K562 (cell line): Measurements from ENCODE around the gene TCF3. TPM values are rescaled to one million over a fixed set of nuclear protein-coding genes. Genes with fewer than 3 reads are reported as not detected.

Experiments
- ATAC-seq: fragments of 200-7000 bp; cut with Tn5 transposase; 3 replicates; pipeline ENCODE4 v1.9.1; 2020; ENCODE audit warnings: moderate library complexity
- BruUV-seq: library from RNA; stranded (reverse); fragments of 400-500 nt; replicated peaks from 2 replicates; lab custom pipeline; 2021; lab: Mats Ljungman, UMichigan
- CTCF ChIA-PET: fragments of 300-600 bp; formaldehyde crosslinking; extraction: SDS; loops from one replicate; lab custom pipeline; 2021; ENCODE audit warnings: low intra/inter-chr PET ratio; lab: Yijun Ruan, JAX
- POLR2A ChIA-PET: fragments of 300-600, 350-650 bp; sonication (Branson Sonifier 250); formaldehyde crosslinking; extraction: SDS; loops from one replicate; lab custom pipeline; 2021; ENCODE audit warnings: antibody characterized with exemption, inconsistent platforms; lab: Yijun Ruan, JAX
- DNase-seq, 4 experiments: peaks; one replicate each; pipeline versions ENCODE4 v3.0.0 to v3.0.0-alpha.2; 2011 to 2018; ENCODE audit warnings: low spot score in 3 of 4, mixed read lengths in 3 of 4; ENCODE audit errors: extremely low read depth in 1 of 4
- FAIRE-seq: peaks from 2 replicates; lab custom pipeline; 2011; peaks lifted over from hg19 to GRCh38; lab: Jason Lieb, UNC
- H2AFZ ChIP-seq: 2 replicates; pipeline ENCODE4 v1.6.0; 2011; ENCODE audit warnings: low read depth, low read length, control low read depth, inconsistent platforms
- H3K27ac ChIP-seq: fragments of 200-600 bp; 3 replicates; pipeline ENCODE4 v1.8.0; 2011; ENCODE audit warnings: low read depth, mild to moderate bottlenecking, control low read depth, inconsistent platforms, low read length, moderate library complexity, mixed read lengths; ENCODE audit errors: extremely low read depth
- H3K27me3 ChIP-seq, 2 experiments: fragments of 300-600 bp in 1 of 2; 2 replicates in 1 of 2; 3 replicates in 1 of 2; pipeline versions ENCODE4 v1.6.0 to v1.8.0; 2011; ENCODE audit warnings: inconsistent platforms in 2 of 2, low read length in 2 of 2, mild to moderate bottlenecking in 1 of 2, mixed read lengths in 1 of 2, moderate library complexity in 1 of 2; ENCODE audit not compliant: control insufficient read depth in 2 of 2, insufficient read depth in 2 of 2
- H3K36me3 ChIP-seq: fragments of 300-600 bp; 3 replicates; pipeline ENCODE4 v1.8.0; 2011; ENCODE audit warnings: mild to moderate bottlenecking, low read length, inconsistent platforms; ENCODE audit not compliant: control insufficient read depth, insufficient read depth
- H3K4me1 ChIP-seq, 2 experiments: fragments of 200-600 bp in 1 of 2; replicated peaks in 1 of 2; 2 replicates in 1 of 2; 3 replicates in 1 of 2; pipeline versions ENCODE4 v1.5.1 to v1.8.0; 2011; ENCODE audit warnings: inconsistent platforms in 2 of 2, low read length in 2 of 2, mild to moderate bottlenecking in 1 of 2, mixed read lengths in 1 of 2, moderate library complexity in 1 of 2; ENCODE audit not compliant: control insufficient read depth in 2 of 2, insufficient read depth in 2 of 2
- H3K4me2 ChIP-seq: 2 replicates; pipeline ENCODE4 v1.6.1; 2011; ENCODE audit warnings: low read length, control low read depth, inconsistent platforms, mixed read lengths; ENCODE audit not compliant: insufficient read depth
- H3K4me3 ChIP-seq: fragments of 200-600 bp; sonication (generic), shearing (Covaris generic); 2 replicates; pipeline ENCODE4 v1.5.1; 2016; ENCODE audit warnings: control low read depth, inconsistent platforms
- H3K79me2 ChIP-seq: fragments of 200-600 bp; 3 replicates; pipeline ENCODE4 v1.8.0; 2011; ENCODE audit warnings: low read length, inconsistent platforms; ENCODE audit not compliant: control insufficient read depth, insufficient read depth
- H3K9ac ChIP-seq, 2 experiments: 2 replicates each; pipeline versions ENCODE4 v1.6.0 to v1.6.1; 2011; ENCODE audit warnings: low read depth in 2 of 2, low read length in 2 of 2, control low read depth in 1 of 2, inconsistent platforms in 1 of 2, mild to moderate bottlenecking in 1 of 2, mixed read lengths in 1 of 2; ENCODE audit not compliant: insufficient read depth in 1 of 2
- H3K9me1 ChIP-seq: one replicate; pipeline ENCODE4 v1.6.0; 2011; ENCODE audit warnings: inconsistent platforms, mild to moderate bottlenecking, low read length, moderate library complexity; ENCODE audit not compliant: control insufficient read depth, insufficient read depth
- H3K9me3 ChIP-seq: replicated peaks from 2 replicates; pipeline ENCODE4 v1.5.1; 2011; ENCODE audit warnings: low read depth, low read length, inconsistent platforms; ENCODE audit not compliant: control insufficient read depth, insufficient read depth
- H4K20me1 ChIP-seq: replicated peaks from 2 replicates; pipeline ENCODE4 v1.6.1; 2011; ENCODE audit warnings: low read length, inconsistent platforms, mixed read lengths; ENCODE audit not compliant: control insufficient read depth, insufficient read depth
- CXXC5 ChIP-seq: fragments of 250-450 bp; sonication (Bioruptor Pico); IDR thresholded peaks from 2 replicates; pipeline ENCODE4 v1.8.0; 2022; ENCODE audit warnings: inconsistent platforms, mild to moderate bottlenecking, moderate library complexity
- NELFE ChIP-seq: IDR thresholded peaks from 2 replicates; pipeline ENCODE4 v1.6.1; 2011; ENCODE audit warnings: mild to moderate bottlenecking; ENCODE audit not compliant: insufficient read depth, insufficient read length
- NEUROD1 ChIP-seq: fragments of 150-350 bp; IDR thresholded peaks from 2 replicates; pipeline ENCODE4 v1.6.1; 2014; ENCODE audit warnings: borderline replicate concordance, low read length, low read depth; ENCODE audit not compliant: partially characterized antibody
- POLR2G ChIP-seq: fragments of 200-400 bp; formaldehyde crosslinking; IDR thresholded peaks from 2 replicates; pipeline ENCODE4 v1.6.1; 2017; ENCODE audit warnings: low read depth, mild to moderate bottlenecking, antibody characterized with exemption, low read length, moderate library complexity
- RBFOX2 ChIP-seq: fragments of 200-400 bp; formaldehyde crosslinking; IDR thresholded peaks from 2 replicates; pipeline ENCODE4 v1.6.1; 2017; ENCODE audit warnings: low read depth, mild to moderate bottlenecking, low read length, moderate library complexity
- WGBS: fragments of 100-300 bp; shearing (Covaris generic); methylation state at CpG from one replicate; pipeline ENCODE4 v1.1.6; 2016; ENCODE audit warnings: low coverage, mixed read lengths; ENCODE audit not compliant: insufficient coverage; ENCODE audit errors: missing lambda C conversion rate; 5-methylcytosine and 5-hydroxymethylcytosine counted together
- in situ Hi-C: fragments of 300-500 bp; cut with MboI; formaldehyde crosslinking; loops from 4 replicates; pipeline ENCODE4 v1.15.0; 2018; ENCODE audit warnings: inconsistent platforms, mixed read lengths
- intact Hi-C: fragments of 100-400 bp; cut with micrococcal nuclease; formaldehyde crosslinking; loops from 2 replicates; pipeline ENCODE4 v1.14.2; 2022
- polyA plus RNA-seq, 8 experiments: library from polyadenylated mRNA; depleted of rRNA in 4 of 8; stranded (reverse) in 5 of 8; unstranded in 3 of 8; fragments of >200 nt; fragmentation: Nextera tagmentation in 2 of 8; fragmentation: Illumina TruSeq in 1 of 8; extraction: Ambion mirVana in 2 of 8; extraction: Trizol in 1 of 8; gene quantifications; 2 replicates each; pipeline versions ENCODE4 v1.2.1 to v1.2.3, GENCODE V29; 2011 to 2014; ENCODE audit warnings: inconsistent platforms in 1 of 8, missing spikeins in 1 of 8
- total RNA-seq, 7 experiments: library from RNA; depleted of rRNA in 6 of 7; stranded (reverse); fragments of >200 nt in 6 of 7; fragmentation: Illumina TruSeq in 2 of 7; extraction: Trizol in 2 of 7; gene quantifications; 2 replicates each; pipeline versions ENCODE4 v1.2.1 to v1.2.3, GENCODE V29; 2011 to 2021; ENCODE audit warnings: low replicate concordance in 1 of 7
- TF ChIP-seq, protein P1 (sequence below), 2 experiments: fragments of 450-650 bp in 1 of 2; sonication (generic) in 1 of 2; formaldehyde crosslinking in 1 of 2; IDR thresholded peaks in 1 of 2; conservative IDR thresholded peaks in 1 of 2; 2 replicates each; pipeline versions ENCODE4 v1.6.1 to v1.8.1; 2016 to 2023; ENCODE audit warnings: mild to moderate bottlenecking in 2 of 2, moderate library complexity in 2 of 2, inconsistent platforms in 1 of 2, missing genetic modification reagents in 1 of 2
- TF ChIP-seq, protein P2 (sequence below): sonication (generic); formaldehyde crosslinking; IDR thresholded peaks from 2 replicates; pipeline ENCODE4 v1.8.1; 2023; ENCODE audit warnings: mild to moderate bottlenecking, missing genetic modification reagents

TCF3 gene
- total and polyA plus RNA-seq, 9 of the 15 experiments (the other 6 are each of a cell fraction or from before 2014, with no cell fraction given), result 5.6 to 259 (median 84.0) TPM

DNA sequence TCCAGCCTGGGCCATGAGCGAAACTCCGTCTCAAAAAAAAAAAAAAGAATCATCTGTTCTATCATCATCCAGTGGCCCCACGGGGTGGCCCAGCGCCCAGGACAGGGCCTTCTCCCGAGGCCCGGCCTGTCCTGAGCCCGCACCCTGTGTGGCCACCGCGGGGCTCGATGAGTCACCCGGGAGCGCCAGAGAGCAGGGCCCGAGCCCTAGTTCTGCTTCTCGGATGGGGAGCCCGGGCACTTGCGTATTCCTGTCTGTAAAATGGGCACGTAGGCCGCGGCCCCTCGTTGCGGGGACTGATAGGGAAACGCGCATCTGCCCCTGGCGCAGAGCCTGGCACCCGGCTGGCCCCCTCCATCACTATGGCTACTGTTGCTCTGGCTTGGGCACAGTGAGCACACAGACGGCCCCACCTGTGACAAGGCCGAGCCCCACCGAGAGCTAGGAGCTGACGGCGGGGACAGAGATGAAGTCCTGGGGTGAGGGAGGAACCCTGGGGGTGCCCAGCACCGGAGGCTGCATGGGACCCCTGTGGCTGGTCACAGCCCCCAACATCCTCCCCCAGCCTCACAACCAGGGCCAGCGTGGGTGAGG, 25.9 kb downstream of the TCF3 start:
- no peak overlapping the region for H3K27ac ChIP-seq
- peak overlapping the region in 1 of 2 experiments; percentile 36; a peak in 1 of 4 replicates for H3K9ac ChIP-seq
- POLR2A ChIA-PET, result no interaction called here
- no peak overlapping the region for H2AFZ ChIP-seq
- DNase-seq (no peak), ATAC-seq (no peak), FAIRE-seq (no peak)
- CTCF ChIA-PET, result no interaction called here
- in situ Hi-C loops, result no loop called here
- no peaks in the 10 kb centered on the region for H3K27me3 ChIP-seq
- H3K36me3 ChIP-seq, result peaks cover 75% of the 10 kb centered on the region; the same call in 2 of the 3 replicates
- no peaks in the 10 kb centered on the region for H3K9me3 ChIP-seq
- peaks cover 0 to 63% of the 10 kb centered on the region in 2 experiments; a peak in 2 of 5 replicates for H3K4me1 ChIP-seq
- no peak overlapping the region for H3K4me3 ChIP-seq
- H4K20me1 ChIP-seq, result no peaks in the 10 kb centered on the region
- no peaks in the 10 kb centered on the region for H3K9me1 ChIP-seq
- TF ChIP-seq NEUROD1 (no peak), RBFOX2 (0 out of 2 replicates have a peak, but pooled peaks have one; percentile 6), POLR2G (peak; percentile 65), NELFE (no peak), CXXC5 (no peak)
- TF ChIP-seq, protein P1, sequence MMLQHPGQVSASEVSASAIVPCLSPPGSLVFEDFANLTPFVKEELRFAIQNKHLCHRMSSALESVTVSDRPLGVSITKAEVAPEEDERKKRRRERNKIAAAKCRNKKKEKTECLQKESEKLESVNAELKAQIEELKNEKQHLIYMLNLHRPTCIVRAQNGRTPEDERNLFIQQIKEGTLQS (IDR thresholded peaks at IDR 0.05), result 0 out of 2 replicates have a peak, but pooled peaks have one; percentile 8
- TF ChIP-seq, protein P1 (CRISPR knock-in tag; conservative IDR thresholded peaks at IDR 0.05), result no peak
- TF ChIP-seq, protein P2, sequence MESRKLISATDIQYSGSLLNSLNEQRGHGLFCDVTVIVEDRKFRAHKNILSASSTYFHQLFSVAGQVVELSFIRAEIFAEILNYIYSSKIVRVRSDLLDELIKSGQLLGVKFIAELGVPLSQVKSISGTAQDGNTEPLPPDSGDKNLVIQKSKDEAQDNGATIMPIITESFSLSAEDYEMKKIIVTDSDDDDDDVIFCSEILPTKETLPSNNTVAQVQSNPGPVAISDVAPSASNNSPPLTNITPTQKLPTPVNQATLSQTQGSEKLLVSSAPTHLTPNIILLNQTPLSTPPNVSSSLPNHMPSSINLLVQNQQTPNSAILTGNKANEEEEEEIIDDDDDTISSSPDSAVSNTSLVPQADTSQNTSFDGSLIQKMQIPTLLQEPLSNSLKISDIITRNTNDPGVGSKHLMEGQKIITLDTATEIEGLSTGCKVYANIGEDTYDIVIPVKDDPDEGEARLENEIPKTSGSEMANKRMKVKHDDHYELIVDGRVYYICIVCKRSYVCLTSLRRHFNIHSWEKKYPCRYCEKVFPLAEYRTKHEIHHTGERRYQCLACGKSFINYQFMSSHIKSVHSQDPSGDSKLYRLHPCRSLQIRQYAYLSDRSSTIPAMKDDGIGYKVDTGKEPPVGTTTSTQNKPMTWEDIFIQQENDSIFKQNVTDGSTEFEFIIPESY, result peak; percentile 95
- WGBS, result 96% methylated on average over 28 of the region's 32 CpGs
- BruUV-seq, result no TSS peak
- intact Hi-C loops, result no loop called here
- peaks cover 20% of the 10 kb centered on the region; the same call in 2 of the 3 replicates for H3K79me2 ChIP-seq
- no peak overlapping the region for H3K4me2 ChIP-seq
